GM12801 (cell line): Measurements from ENCODE around the gene QRFP.

Source experiments
- TF ChIP-seq, protein P1 (sequence below): IDR thresholded peaks from one replicate; pipeline ENCODE4 v1.5.1; 2011; ENCODE audit warnings: control low read depth; ENCODE audit not compliant: insufficient read length; ENCODE audit errors: extremely low read depth

Gene QRFP

DNA sequence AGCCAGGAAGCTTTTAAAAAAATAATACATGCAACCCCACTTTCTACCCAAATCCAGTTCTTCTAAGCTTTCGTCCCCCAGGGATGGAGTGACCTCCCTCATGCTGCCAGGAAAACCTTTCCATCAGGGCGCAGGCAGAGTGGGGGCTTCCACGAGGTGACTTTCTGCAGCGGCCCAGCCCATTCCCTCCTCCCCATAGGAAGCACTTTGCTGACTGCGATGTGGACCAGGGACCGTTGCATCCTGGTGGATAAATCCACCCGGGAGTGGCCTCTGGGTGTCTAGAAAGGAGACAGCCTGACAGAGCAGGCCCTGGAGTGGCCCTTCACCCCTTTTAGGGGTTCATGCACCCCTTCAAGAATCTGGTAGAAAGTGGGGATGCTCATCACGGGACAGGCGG lies 1.6 kb downstream of the QRFP start:
- TF ChIP-seq, protein P1, sequence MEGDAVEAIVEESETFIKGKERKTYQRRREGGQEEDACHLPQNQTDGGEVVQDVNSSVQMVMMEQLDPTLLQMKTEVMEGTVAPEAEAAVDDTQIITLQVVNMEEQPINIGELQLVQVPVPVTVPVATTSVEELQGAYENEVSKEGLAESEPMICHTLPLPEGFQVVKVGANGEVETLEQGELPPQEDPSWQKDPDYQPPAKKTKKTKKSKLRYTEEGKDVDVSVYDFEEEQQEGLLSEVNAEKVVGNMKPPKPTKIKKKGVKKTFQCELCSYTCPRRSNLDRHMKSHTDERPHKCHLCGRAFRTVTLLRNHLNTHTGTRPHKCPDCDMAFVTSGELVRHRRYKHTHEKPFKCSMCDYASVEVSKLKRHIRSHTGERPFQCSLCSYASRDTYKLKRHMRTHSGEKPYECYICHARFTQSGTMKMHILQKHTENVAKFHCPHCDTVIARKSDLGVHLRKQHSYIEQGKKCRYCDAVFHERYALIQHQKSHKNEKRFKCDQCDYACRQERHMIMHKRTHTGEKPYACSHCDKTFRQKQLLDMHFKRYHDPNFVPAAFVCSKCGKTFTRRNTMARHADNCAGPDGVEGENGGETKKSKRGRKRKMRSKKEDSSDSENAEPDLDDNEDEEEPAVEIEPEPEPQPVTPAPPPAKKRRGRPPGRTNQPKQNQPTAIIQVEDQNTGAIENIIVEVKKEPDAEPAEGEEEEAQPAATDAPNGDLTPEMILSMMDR = no peak

- TF ChIP-seq, protein P1 = no peak
Measured at GRCh38 chr9:130894546-130894945, 2.1 kb downstream of the QRFP start.

- TF ChIP-seq, protein P1 = no peak
Measured at GRCh38 chr9:130893341-130894101, 3.1 kb downstream of the QRFP start.

DNA sequence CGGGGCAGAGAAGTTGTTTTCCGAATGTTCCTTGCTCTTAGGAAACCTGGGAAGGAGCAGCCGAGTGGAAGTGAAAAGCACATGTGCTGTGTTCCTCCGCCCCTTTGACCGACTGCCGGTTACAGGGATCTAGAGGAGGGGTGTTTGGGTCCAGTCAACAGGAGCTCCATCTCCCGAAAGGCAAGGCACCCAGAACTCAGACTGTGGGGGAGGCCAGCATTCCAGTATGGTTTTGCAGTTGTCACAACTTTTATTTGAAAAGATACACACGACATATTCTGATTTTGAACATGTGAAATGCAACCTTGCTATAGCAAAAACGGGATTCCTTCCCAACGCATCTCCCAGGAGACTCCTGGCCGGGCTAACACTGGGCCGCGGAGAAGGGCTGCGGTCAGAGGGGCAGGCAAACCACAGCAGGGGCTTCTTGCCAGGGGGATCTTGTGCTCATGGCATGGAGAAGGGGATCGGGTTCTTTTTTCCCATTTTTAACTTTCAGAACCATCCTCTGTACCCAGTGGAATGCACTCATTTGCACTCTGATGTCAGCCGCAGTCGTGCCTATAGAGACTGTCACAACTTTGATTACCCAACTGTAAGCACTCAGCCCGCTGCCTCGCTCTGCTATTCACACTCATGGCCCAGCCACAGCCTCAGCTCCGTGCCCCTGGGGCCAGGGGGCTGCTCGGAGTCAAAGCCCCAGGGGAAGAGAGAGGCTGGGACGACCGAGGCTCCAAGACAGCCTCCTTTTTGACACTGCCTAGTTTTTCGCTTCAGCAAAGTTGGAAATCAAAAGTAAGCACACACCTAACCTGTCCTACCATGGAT lies 3.9 kb downstream of the QRFP start:
- TF ChIP-seq, protein P1 = no peak

- TF ChIP-seq, protein P1 = no peak
Measured at GRCh38 chr9:130891688-130892476, 4.7 kb downstream of the QRFP start.

DNA sequence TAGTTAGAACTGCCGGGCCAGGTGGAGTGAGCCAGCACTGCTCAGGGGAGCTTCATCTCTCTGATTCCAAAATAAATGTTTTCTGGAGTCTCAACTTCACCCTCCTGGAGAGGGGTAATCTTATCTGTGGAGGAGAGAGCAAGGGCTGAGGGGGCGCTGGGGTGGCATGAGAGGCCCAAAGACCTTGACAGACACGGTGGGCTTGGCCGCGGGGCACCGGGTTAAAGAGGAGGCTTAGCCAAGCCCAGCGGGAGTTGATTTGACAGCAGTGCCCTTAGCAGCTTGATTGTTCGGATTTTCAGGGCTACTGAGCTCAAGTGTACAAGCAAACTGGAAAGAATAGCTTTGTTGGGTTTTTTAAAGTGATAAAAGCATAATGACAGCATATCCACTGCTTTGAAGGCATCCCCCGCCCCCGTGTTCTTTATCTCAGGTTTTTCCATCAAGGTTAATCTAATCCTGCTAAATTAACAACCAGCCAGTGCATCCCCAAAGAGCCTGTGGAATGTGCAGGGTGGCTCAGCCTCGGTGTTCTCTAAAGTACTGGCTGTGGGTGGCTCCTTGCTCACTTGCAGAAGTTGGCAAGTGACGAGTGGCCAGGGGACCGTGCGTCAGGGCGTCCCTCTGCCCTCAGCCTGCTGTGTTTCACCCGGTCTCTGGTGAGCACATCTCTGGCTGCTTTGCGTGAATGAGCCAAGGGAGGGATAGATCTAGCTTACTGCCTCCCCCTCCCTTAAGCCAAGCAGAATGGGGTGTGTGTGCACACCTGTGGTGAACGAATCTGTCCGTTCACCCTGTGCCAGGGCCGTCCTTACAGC lies 5.5 kb downstream of the QRFP start:
- TF ChIP-seq, protein P1 = no peak
